NCI-H748 treated with DMSO at 0.1 percent for 48 hours (cell line): ENCODE measurements around the gene CCDC7.
"Not testable (repeated sequence)": the region's sequence is repeated elsewhere in the genome, so short reads cannot be mapped to it uniquely, and the experiment has no call there.

Source experiments
- DNase-seq: peaks from one replicate; lab custom pipeline; 2025; lab: John Stamatoyannopoulos, UW

Gene CCDC7

DNA sequence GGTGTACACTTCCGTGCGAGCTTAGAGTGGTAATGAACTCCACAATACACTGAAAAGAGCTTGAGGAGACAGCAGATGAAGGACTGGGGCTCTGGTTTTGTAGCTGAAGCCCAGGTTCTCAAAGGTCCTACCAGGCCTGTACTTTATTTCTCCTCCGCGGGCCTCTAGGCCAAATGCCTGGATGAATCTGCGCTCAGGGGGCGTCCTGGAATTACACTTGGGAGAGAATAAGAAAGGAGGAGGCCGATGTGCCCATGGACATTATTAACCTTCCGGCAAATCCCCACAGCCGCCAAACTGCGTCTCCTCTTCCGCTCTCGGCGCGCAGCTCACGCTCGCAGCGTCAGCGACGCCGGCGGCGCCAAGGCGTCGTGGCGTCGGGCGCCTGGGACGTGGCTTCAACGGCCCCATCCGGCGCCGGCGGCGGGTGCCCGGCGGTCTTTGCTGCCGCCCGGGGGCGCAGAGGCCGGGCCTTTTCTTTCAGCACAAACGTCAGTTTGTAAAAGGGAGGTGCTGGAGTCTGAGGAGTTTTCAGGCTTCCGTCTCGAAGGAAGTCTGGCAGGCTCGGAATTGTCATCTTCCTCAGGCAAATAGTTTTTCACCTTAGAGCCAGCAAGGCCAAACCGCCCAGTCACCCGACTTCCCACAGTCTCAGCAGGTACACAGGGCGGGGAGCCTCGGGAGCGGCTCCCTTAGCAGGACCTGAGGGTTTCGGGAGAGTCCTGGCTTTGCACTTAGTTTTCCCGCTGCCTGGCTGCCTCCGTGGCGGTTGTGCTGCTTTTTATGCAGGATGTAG lies at the start of gene CCDC7:
TSS of gene CCDC7 (plus strand) at position 401 of the 796 bp plus-strand sequence. CDS start 5,503 bp downstream, outside the sequence.
- peak; percentile 60 for DNase-seq

- not testable (repeated sequence) for DNase-seq
Measured at GRCh38 chr10:32397163-32397562, 48.8 kb upstream of the CCDC7 start.

DNA sequence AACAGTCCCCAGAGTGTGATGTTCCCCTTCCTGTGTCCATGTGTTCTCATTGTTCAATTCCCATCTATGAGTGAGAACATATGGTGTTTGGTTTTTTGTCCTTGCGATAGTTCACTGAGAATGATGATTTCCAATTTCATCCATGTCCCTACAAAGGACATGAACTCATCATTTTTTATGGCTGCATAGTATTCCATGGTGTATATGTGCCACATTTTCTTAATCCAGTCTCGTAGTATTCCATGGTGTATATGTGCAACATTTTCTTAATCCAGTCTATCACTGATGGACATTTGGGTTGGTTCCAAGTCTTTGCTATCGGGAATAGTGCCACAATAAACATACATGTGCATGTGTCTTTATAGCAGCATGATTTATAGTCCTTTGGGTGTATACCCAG lies 46.2 kb upstream of the CCDC7 start:
- DNase-seq, result not testable (repeated sequence)

DNA sequence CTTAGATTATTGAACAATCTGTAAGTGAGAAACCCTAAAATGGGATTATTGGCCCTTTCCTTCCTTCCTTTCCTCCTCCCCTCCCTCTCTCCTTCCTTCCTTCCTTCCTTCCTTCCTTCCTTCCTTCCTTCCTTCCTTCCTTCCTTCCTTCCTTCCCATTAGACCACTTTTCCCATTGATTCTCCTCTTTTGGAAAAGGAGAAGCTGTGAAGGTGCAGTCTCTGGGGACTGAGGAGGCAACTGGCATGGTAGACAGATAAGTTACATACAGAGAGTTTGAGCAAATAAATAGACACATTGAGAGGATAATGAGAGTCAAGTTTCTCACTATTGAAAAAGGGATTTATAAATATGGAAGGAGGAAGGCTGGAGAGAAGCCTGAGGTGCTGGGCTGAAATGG lies 45.0 kb upstream of the CCDC7 start:
- DNase-seq, result no peak

DNA sequence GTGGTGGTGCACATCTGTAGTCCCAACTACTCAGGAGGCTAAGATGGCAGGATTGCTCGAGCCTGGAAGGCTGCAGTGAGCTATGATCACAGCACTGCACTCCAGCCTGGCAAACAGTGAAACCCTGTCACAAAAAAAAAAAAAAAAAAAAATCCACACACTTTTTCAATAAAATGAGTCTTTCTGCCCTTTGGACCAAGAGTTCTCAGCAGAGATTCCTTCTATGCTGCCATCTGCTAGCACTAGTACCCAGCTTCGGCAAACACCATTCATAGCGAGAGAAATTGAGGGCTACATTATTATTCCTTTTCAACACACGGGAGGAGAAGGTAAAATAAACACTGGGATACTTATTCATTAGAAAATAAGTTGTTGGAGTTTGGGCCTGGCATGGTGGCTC lies 43.4 kb upstream of the CCDC7 start:
- no peak for DNase-seq

- DNase-seq, result no peak
Measured at GRCh38 chr10:32403091-32403490, 42.8 kb upstream of the CCDC7 start.

DNA sequence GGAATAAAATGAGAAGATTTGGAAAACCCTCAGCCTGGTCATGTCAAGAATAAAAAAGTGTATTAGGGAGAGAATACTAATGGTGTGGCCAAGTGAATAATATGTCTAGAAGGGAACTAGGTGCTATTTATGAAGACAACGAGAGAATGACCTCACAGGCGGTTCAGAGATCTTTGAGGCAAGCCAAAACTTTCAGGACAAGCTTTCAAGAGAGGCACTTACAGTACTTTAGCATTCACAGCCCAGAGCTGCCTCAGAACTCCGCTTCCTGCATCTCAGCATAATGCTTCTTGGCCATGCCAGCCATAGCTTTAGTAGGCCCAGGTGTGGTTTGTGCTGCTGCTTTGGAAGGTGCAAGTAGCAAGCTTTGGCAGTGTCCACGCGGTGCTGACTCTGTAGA lies 37.2 kb upstream of the CCDC7 start:
- no peak for DNase-seq

GRCh38 chr10:32409741-32410140 lies 36.2 kb upstream of the CCDC7 start:
- DNase-seq, result no peak

DNA sequence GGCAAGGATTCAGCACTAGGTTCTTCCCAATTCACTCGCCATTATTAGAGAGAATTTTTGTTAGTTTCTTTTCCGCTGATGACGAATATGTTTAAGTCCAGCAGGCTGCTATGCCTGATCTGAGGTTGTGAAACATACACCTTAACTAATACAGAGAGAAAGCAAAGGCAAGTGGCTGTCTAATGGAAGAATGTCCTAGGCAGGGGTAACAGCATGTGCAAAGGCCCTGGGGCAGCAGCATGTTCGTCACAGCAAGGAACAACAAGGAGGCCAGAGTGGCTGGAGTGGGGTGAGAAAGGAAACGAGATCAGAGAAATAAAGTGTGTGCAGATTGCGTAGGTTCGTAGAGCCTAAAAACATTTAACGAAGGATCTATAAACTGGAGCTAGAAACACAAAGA lies 35.4 kb upstream of the CCDC7 start:
- no peak for DNase-seq

- DNase-seq, result no peak
Measured at GRCh38 chr10:32411797-32412498, 34.0 kb upstream of the CCDC7 start.

DNA sequence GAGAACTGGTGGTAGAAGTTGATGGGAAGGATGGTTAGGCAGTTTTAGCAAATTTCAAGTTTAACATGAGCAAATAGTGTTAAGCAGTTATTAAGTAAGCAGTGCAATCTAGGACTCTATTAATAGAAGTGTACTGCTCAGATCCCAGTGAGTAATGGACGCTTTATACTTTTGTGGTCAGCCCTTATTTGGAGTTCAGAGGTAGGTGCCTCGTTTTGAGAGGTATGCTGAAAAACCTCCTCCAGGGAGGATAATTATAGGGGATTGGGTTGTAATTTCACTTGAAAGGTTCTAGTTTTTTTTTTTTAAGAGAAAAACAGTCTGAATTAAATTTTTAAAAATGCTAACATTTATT lies 33.5 kb upstream of the CCDC7 start:
- no peak for DNase-seq

GRCh38 chr10:32413513-32413912 lies 32.4 kb upstream of the CCDC7 start:
- DNase-seq, result no peak

DNA sequence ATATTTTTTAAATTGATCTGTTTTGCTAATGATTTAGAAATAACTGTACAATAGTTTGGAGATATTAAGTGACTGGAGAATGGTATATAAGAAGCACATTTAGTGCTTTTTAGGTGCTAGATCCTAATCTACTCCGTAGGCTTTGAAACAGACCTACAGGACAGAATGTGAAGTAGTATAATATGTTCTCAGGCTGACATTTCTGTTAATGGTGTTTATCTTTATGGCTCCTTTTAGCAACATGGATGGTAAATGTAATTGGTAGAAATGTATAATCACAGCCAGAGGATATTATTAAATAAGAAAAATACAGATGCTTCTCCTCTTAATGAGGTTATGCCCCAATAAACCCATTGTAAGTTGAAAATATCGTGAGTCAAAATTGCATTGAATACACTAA lies 30.6 kb upstream of the CCDC7 start:
- DNase-seq, result no peak

DNA sequence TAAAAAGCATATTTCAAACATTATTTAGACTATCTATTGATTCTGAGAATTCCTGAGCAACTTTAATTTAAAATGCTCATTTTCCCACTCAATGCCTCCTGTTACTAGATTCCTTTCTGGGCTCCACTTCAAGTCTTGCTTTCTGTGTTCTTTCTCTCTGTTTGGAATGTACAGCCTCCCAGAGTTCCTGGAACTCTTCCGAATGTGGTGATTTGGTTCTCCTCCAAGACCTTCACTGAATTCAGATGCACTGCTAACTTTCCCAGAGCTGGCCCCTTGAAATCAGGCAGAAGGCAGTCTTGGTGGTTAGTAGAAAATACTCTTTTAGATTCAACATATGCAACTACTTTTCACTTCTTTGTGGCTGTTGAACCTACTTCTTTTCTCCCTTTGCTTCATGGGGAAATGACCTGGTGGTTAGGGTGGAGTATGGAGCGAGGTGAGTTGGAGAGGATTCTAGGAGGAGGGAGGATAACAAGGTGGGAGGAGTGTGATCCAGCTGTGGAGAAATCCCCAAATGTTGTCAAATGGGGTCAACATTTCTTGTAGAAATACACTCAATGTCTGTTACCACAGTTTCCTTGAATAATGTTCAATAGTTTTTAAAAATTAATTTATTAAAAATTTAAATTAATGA lies 27.9 kb upstream of the CCDC7 start:
- DNase-seq, result no peak

GRCh38 chr10:32418572-32418971 lies 27.4 kb upstream of the CCDC7 start:
- no peak for DNase-seq

DNA sequence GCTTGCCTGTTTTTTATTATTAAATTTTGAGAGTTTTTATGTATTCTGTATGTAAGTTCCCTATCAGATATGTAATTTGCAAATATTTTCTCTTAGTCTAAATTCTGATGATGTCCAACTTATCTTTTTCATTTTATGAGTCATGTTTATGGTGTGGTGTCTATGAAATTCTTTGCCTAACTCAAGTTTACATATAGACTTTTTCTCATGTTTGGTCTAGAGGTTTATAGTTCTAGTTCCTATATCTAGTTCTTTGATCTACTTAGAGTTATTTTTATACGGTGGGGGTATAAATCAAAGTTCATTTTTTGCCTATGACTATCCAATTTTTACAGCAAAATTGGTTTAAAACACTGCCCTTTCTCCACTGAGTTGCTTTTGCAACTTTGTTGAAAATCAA lies 26.3 kb upstream of the CCDC7 start:
- DNase-seq, result no peak

- DNase-seq, result no peak
Measured at GRCh38 chr10:32426186-32426585, 19.8 kb upstream of the CCDC7 start.

DNA sequence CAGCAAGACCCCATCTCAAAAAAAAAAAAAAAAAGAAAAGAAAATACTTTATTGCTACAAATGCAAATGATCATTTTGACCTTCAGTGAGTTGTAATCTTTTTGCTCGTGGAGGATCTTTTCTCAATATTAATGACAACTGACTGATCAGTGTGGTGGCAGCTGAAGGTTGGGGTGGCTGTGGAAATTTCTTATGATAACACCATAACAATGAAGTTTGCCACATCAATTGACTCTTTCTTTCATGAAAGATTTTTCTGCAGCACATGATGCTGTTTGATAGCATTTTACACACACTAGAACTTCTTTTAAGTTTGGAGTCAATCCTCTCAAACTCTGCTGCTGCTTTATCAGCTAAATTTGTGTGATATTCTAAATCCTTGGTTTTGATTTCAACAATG lies 12.4 kb upstream of the CCDC7 start:
- no peak for DNase-seq

- DNase-seq, result no peak
Measured at GRCh38 chr10:32436215-32436614, 9.7 kb upstream of the CCDC7 start.

DNA sequence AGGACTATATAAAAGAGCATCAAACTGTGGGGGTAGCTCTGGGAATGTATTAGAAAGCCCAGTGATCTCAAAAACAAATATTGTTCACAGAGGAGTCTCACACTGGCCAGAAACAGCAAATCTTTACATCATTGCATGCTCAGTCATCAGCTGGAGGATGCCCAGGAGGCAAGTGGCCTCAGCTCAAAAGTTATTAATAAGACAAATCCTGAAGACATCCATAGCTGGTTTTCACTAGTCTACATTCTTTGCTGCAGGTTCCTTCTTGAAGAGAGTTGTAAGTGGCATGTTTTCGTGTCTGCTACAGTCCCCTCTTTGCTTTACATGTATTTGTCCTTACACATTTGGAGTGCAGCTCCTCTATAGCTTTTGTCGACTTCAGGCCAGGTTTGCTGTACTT lies 8.6 kb upstream of the CCDC7 start:
- DNase-seq, result no peak

DNA sequence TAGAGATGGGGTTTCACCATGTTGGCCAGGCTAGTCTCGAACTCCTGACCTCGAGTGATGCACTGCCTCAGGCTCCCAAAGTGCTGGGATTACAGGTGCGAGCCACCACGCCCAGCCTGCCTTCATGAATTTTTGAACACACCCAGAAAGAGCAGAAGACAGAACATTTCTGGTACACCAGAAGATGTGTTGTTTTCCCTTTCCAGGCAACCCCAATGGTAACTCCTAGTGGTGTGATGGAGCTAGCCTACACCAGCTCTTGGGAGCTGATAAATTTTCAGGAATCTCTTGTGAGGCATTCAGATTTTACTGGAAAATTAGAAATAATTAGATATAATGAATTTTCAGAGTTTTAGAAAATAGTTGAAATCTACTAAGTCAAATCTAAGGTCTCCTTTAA lies 904 bp upstream of the CCDC7 start:
- DNase-seq, result no peak

DNA sequence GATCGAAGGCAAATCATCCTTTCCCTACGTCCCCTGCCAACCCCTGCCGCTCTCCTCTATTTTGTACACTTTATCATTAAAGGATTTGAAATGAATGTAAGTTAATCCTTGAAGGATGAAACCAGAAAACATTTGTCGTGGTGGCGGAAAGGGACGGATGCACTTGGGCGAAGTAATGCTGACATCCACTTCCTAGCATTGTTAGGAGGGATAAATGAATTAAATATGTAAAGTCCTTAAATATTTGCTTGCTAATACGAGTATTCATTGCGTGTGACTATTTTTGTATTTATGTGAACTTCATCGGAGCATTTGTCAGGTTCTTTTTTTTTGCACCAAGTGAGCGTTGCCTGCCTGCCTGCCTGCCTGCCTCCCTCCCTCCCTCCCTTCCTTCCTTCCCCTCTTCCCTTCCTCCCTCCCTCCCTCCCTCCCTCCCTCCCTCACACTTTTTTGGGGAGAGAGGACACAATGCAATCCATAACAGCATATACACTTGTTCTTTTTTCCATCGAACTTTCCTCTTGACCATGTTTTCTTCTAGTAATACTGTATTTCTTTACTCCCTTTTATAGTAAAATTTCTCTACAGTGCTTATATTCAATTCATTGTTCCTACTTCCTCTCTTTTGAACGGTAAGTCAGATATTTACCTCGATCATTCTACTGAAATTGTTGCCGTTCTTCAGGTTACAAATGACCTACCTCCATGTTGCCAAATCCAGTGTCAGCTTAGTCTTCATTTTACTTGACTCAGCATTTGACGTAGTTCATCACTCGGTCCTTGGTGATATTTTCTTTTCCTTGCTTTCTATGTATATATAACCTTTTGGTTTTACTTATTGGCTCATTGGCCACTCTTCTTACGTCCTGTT lies 831 bp downstream of the CCDC7 start:
- peak; percentile 23 for DNase-seq
